Measurements from ENCODE around the gene GRIPAP1. TPM values are rescaled to one million over a fixed set of nuclear protein-coding genes. Genes with fewer than 3 reads are reported as not detected.

GRIPAP1 gene
- total and polyA plus RNA-seq, 2 of the 13 experiments (the other 11 are each of a cell fraction or from before 2014, with no cell fraction given): 16.1 to 22.6 TPM

GRCh38 chrX:48975541-48975940 is 26.5 kb downstream of the GRIPAP1 start:
- 98% methylated on average over 5 of the region's 5 CpGs for WGBS (ENCODE audit: low lambda C conversion rate)

More at GRCh38 chrX:48975541-48975940, 26.5 kb downstream of the GRIPAP1 start:
- H3K4me1 ChIP-seq (ENCODE audit: insufficient read depth, low read length): peaks cover 11% of the 10 kb centered on the region
- no peak for DNase-seq (ENCODE audit: low spot score)
- no TSS peak for BruUV-seq (replicated peaks)
- intact Hi-C loops (cut with micrococcal nuclease; ENCODE audit: unreplicated experiment): no loop called here
- no peak overlapping the region for H3K9ac ChIP-seq (ENCODE audit: insufficient read depth, low read depth, low read length)
- H3K4me2 ChIP-seq (ENCODE audit: low read depth, low read length): no peak overlapping the region
- ChIA-PET CTCF (ENCODE audit: low intra/inter-chr PET ratio, low total read pairs) (no interaction called here), POLR2A (no interaction called here)
- H3K9me3 ChIP-seq (ENCODE audit: low read length): no peaks in the 10 kb centered on the region
- no peak overlapping the region for H3K4me3 ChIP-seq (replicated peaks in 1 of 3; ENCODE audit: insufficient read depth in 1 of 3, low read depth in 2 of 3, low read length in 3 of 3)
- no peak for ATAC-seq
- peaks cover 1 to 7% of the 10 kb centered on the region in 2 experiments; a peak in 4 of 5 replicates for H3K36me3 ChIP-seq (replicated peaks in 1 of 2; ENCODE audit: control insufficient read depth in 1 of 2, insufficient read depth in 2 of 2, low read length in 2 of 2)
- no peaks in the 10 kb centered on the region for H3K27me3 ChIP-seq (ENCODE audit: control insufficient read depth in 1 of 2, insufficient read depth in 2 of 2, low read length in 2 of 2)
- TF ChIP-seq ZNF543 (CRISPR knock-in tag; IDR thresholded peaks at IDR 0.05) (no peak), TAF1 (CRISPR knock-in tag; IDR thresholded peaks at IDR 0.05) (no peak), TRIM24 (CRISPR knock-in tag; IDR thresholded peaks at IDR 0.05) (no peak), NFE2L1 (CRISPR knock-in tag; IDR thresholded peaks at IDR 0.05; ENCODE audit: borderline replicate concordance) (no peak), ZSCAN29 (CRISPR knock-in tag; conservative IDR thresholded peaks at IDR 0.05) (no peak), RELA (CRISPR knock-in tag; IDR thresholded peaks at IDR 0.05) (no peak), PITX1 (CRISPR knock-in tag; IDR thresholded peaks at IDR 0.05) (no peak), TFE3 (CRISPR knock-in tag; IDR thresholded peaks at IDR 0.05) (no peak), GABPA (IDR thresholded peaks at IDR 0.05; ENCODE audit: low read depth, low read length) (no peak), GABPA (CRISPR knock-in tag; IDR thresholded peaks at IDR 0.05; ENCODE audit: low read depth) (no peak), ZNF34 (CRISPR knock-in tag; IDR thresholded peaks at IDR 0.05; ENCODE audit: borderline replicate concordance) (no peak), ZNF737 (CRISPR knock-in tag; IDR thresholded peaks at IDR 0.05; ENCODE audit: borderline replicate concordance) (no peak), HNF1A (IDR thresholded peaks at IDR 0.05; ENCODE audit: low read depth) (no peak), HNF1A (CRISPR knock-in tag; IDR thresholded peaks at IDR 0.05; ENCODE audit: borderline replicate concordance) (no peak), ZNF629 (CRISPR knock-in tag; conservative IDR thresholded peaks at IDR 0.05) (no peak)
- no peaks in the 10 kb centered on the region for H3K79me2 ChIP-seq (ENCODE audit: insufficient read depth, low read length)
- H4K20me1 ChIP-seq (ENCODE audit: insufficient read depth, low read length): no peaks in the 10 kb centered on the region
- in situ Hi-C loops (cut with HindIII; ENCODE audit: extremely low pct_ligation_motif_present, low pct_unique_long_range_greater_than_20kb): no loop called here
- FAIRE-seq: no peak
- no peak overlapping the region for H3K27ac ChIP-seq (ENCODE audit: extremely low read length, insufficient read depth, low read length)
- H2AFZ ChIP-seq (ENCODE audit: low read length): no peak overlapping the region
